K562 (cell line): ENCODE results near the gene MTFR2. TPM values are rescaled to one million over a fixed set of nuclear protein-coding genes. Genes with fewer than 3 reads are reported as not detected.
A peak's percentile ranks its signal among the peaks of the same experiment; 100 is the strongest.

Source experiments
- CXXC5 ChIP-seq: fragments of 250-450 bp; sonication (Bioruptor Pico); IDR thresholded peaks from 2 replicates; pipeline ENCODE4 v1.8.0; 2022; ENCODE audit warnings: inconsistent platforms, mild to moderate bottlenecking, moderate library complexity
- FOXP1 ChIP-seq: sonication (generic); formaldehyde crosslinking; IDR thresholded peaks from 2 replicates; pipeline ENCODE4 v1.8.0; 2022; ENCODE audit warnings: mild to moderate bottlenecking, missing genetic modification reagents
- KDM4B ChIP-seq, 2 experiments: fragments of 450-650 bp in 1 of 2; sonication (generic) in 1 of 2; IDR thresholded peaks; 2 replicates each; pipeline ENCODE4 v1.6.1; 2016 to 2017; ENCODE audit warnings: borderline replicate concordance in 2 of 2, antibody characterized with exemption in 1 of 2, low read depth in 1 of 2, mild to moderate bottlenecking in 1 of 2
- KLF10 ChIP-seq: fragments of 250-450 bp; sonication (Bioruptor Pico); IDR thresholded peaks from 2 replicates; pipeline ENCODE4 v1.6.1; 2021; ENCODE audit warnings: matching md5 sums
- MAFG ChIP-seq: fragments of 450-650 bp; conservative IDR thresholded peaks from 2 replicates; pipeline ENCODE4 v1.6.1; 2016; ENCODE audit warnings: missing genetic modification characterization, missing compliant biosample characterization
- NBN ChIP-seq: fragments of 450-650 bp; IDR thresholded peaks from 2 replicates; pipeline ENCODE4 v1.6.1; 2016; ENCODE audit warnings: low read depth, mild to moderate bottlenecking
- PHB2 ChIP-seq: fragments of 450-650 bp; IDR thresholded peaks from 2 replicates; pipeline ENCODE4 v1.6.1; 2017; ENCODE audit warnings: low read depth
- SIN3A ChIP-seq, 2 experiments: fragments of 150-350 bp in 1 of 2; IDR thresholded peaks; 2 replicates each; pipeline ENCODE4 v1.6.1; 2011 to 2016; ENCODE audit warnings: borderline replicate concordance in 2 of 2, low read depth in 2 of 2, low read length in 2 of 2, mild to moderate bottlenecking in 2 of 2, moderate library complexity in 2 of 2; ENCODE audit not compliant: control insufficient read depth in 1 of 2
- SMARCA4 ChIP-seq: fragments of 450-650 bp; IDR thresholded peaks from 2 replicates; pipeline ENCODE4 v1.6.1; 2016
- SOX6 ChIP-seq: fragments of 450-650 bp; IDR thresholded peaks from 2 replicates; pipeline ENCODE4 v1.6.1; 2014; ENCODE audit warnings: mild to moderate bottlenecking
- XRCC4 ChIP-seq: IDR thresholded peaks from one replicate; pipeline ENCODE4 v1.6.1; 2011; ENCODE audit not compliant: insufficient read depth, insufficient read length; ENCODE audit errors: extremely low read depth
- polyA plus RNA-seq, 8 experiments: library from polyadenylated mRNA; depleted of rRNA in 4 of 8; stranded (reverse) in 5 of 8; unstranded in 3 of 8; fragments of >200 nt; fragmentation: Nextera tagmentation in 2 of 8; fragmentation: Illumina TruSeq in 1 of 8; extraction: Ambion mirVana in 2 of 8; extraction: Trizol in 1 of 8; gene quantifications; 2 replicates each; pipeline versions ENCODE4 v1.2.1 to v1.2.3, GENCODE V29; 2011 to 2014; ENCODE audit warnings: inconsistent platforms in 1 of 8, missing spikeins in 1 of 8
- total RNA-seq, 7 experiments: library from RNA; depleted of rRNA in 6 of 7; stranded (reverse); fragments of >200 nt in 6 of 7; fragmentation: Illumina TruSeq in 2 of 7; extraction: Trizol in 2 of 7; gene quantifications; 2 replicates each; pipeline versions ENCODE4 v1.2.1 to v1.2.3, GENCODE V29; 2011 to 2021; ENCODE audit warnings: low replicate concordance in 1 of 7
- TF ChIP-seq, protein P1 (sequence below): fragments of 450-650 bp; IDR thresholded peaks from 2 replicates; pipeline ENCODE4 v1.6.1; 2017; ENCODE audit warnings: antibody characterized with exemption, mild to moderate bottlenecking
- TF ChIP-seq, protein P2 (sequence below): fragments of 250-450 bp; sonication (Bioruptor Pico); IDR thresholded peaks from 2 replicates; pipeline ENCODE4 v1.5.0; 2020; ENCODE audit warnings: mild to moderate bottlenecking, borderline replicate concordance
- TF ChIP-seq, protein P3 (sequence below): fragments of 450-650 bp; IDR thresholded peaks from one replicate; pipeline ENCODE4 v1.6.1; 2018; ENCODE audit warnings: mild to moderate bottlenecking, moderate library complexity; ENCODE audit not compliant: partially characterized antibody
- TF ChIP-seq, protein P4 (sequence below): fragments of 450-650 bp; IDR thresholded peaks from 2 replicates; pipeline ENCODE4 v1.6.1; 2016
- TF ChIP-seq, protein P5 (sequence below), 2 experiments: fragments of 450-650 bp; IDR thresholded peaks; 2 replicates each; pipeline ENCODE4 v1.6.1; 2016

MTFR2 gene
- total and polyA plus RNA-seq, 9 of the 15 experiments (the other 6 are each of a cell fraction or from before 2014, with no cell fraction given): 10.1 to 63.3 (median 45.9) TPM

DNA sequence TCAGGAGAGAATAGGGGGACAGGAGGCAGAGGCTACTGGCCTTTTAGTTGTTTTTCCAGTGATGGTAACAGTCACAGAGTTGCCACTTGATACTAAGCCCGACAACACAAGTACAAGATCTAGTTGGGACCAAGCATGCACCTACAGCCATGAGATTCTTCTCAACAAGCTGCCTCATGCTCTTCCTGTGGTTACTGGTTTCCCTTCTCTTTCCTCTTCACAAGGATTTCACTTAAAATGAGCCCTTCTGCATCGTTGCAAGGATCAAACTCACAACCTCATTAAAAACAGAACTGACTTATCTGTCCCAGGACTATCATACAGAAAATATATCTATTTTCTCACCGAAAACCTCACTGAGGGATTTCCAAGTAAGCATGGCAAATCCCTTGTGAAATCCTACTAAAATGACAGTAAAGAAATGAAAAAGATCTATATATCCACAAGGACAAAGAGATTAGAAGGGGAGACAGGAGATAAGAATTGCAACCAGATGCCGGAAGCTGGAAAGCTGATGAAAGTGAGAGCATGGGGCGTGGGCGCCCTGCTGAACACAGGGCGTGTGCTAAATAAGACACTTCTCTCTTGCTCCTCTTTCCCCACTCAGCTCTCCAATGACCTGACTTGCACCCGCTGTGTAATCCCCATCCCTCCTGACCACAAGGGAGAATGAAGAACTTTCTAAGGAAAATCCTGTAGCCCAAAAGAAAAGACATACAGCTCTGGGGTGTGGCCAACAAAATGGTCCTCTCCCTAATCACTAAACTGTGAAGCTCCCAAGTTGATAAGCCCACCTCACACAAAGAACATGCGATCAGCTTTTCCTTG, 13.4 kb downstream of the MTFR2 start (continued):
- TF ChIP-seq, protein P1, sequence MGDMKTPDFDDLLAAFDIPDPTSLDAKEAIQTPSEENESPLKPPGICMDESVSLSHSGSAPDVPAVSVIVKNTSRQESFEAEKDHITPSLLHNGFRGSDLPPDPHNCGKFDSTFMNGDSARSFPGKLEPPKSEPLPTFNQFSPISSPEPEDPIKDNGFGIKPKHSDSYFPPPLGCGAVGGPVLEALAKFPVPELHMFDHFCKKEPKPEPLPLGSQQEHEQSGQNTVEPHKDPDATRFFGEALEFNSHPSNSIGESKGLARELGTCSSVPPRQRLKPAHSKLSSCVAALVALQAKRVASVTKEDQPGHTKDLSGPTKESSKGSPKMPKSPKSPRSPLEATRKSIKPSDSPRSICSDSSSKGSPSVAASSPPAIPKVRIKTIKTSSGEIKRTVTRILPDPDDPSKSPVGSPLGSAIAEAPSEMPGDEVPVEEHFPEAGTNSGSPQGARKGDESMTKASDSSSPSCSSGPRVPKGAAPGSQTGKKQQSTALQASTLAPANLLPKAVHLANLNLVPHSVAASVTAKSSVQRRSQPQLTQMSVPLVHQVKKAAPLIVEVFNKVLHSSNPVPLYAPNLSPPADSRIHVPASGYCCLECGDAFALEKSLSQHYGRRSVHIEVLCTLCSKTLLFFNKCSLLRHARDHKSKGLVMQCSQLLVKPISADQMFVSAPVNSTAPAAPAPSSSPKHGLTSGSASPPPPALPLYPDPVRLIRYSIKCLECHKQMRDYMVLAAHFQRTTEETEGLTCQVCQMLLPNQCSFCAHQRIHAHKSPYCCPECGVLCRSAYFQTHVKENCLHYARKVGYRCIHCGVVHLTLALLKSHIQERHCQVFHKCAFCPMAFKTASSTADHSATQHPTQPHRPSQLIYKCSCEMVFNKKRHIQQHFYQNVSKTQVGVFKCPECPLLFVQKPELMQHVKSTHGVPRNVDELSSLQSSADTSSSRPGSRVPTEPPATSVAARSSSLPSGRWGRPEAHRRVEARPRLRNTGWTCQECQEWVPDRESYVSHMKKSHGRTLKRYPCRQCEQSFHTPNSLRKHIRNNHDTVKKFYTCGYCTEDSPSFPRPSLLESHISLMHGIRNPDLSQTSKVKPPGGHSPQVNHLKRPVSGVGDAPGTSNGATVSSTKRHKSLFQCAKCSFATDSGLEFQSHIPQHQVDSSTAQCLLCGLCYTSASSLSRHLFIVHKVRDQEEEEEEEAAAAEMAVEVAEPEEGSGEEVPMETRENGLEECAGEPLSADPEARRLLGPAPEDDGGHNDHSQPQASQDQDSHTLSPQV: peak; percentile 37
- TF ChIP-seq PHB2 (peak; percentile 33; the same call in 1 of the 2 replicates), SMARCA4 (peak; percentile 94), KDM4B (IDR thresholded peaks at IDR 0.05; ENCODE audit: borderline replicate concordance in 2 of 2, low read depth in 1 of 2) (no peak), CXXC5 (CRISPR knock-in tag) (peak; percentile 74), SIN3A (IDR thresholded peaks at IDR 0.05; ENCODE audit: borderline replicate concordance in 2 of 2, control insufficient read depth in 1 of 2, low read depth in 2 of 2, low read length in 2 of 2) (peak in 1 of 2 experiments; percentile 23; a peak in 1 of 4 replicates), SOX6 (peak; percentile 99), KLF10 (CRISPR knock-in tag) (no peak), XRCC4 (no peak), NBN (peak; percentile 78), FOXP1 (CRISPR knock-in tag) (0 out of 2 replicates have a peak, but pooled peaks have one; percentile 30), MAFG (tag) (0 out of 2 replicates have a peak, but pooled peaks have one; percentile 18)
- TF ChIP-seq, protein P2, sequence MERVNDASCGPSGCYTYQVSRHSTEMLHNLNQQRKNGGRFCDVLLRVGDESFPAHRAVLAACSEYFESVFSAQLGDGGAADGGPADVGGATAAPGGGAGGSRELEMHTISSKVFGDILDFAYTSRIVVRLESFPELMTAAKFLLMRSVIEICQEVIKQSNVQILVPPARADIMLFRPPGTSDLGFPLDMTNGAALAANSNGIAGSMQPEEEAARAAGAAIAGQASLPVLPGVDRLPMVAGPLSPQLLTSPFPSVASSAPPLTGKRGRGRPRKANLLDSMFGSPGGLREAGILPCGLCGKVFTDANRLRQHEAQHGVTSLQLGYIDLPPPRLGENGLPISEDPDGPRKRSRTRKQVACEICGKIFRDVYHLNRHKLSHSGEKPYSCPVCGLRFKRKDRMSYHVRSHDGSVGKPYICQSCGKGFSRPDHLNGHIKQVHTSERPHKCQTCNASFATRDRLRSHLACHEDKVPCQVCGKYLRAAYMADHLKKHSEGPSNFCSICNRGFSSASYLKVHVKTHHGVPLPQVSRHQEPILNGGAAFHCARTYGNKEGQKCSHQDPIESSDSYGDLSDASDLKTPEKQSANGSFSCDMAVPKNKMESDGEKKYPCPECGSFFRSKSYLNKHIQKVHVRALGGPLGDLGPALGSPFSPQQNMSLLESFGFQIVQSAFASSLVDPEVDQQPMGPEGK (CRISPR knock-in tag): no peak
- TF ChIP-seq, protein P3, sequence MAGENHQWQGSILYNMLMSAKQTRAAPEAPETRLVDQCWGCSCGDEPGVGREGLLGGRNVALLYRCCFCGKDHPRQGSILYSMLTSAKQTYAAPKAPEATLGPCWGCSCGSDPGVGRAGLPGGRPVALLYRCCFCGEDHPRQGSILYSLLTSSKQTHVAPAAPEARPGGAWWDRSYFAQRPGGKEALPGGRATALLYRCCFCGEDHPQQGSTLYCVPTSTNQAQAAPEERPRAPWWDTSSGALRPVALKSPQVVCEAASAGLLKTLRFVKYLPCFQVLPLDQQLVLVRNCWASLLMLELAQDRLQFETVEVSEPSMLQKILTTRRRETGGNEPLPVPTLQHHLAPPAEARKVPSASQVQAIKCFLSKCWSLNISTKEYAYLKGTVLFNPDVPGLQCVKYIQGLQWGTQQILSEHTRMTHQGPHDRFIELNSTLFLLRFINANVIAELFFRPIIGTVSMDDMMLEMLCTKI: no peak
- TF ChIP-seq, protein P4, sequence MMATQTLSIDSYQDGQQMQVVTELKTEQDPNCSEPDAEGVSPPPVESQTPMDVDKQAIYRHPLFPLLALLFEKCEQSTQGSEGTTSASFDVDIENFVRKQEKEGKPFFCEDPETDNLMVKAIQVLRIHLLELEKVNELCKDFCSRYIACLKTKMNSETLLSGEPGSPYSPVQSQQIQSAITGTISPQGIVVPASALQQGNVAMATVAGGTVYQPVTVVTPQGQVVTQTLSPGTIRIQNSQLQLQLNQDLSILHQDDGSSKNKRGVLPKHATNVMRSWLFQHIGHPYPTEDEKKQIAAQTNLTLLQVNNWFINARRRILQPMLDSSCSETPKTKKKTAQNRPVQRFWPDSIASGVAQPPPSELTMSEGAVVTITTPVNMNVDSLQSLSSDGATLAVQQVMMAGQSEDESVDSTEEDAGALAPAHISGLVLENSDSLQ: peak; percentile 75
- TF ChIP-seq, protein P5, sequence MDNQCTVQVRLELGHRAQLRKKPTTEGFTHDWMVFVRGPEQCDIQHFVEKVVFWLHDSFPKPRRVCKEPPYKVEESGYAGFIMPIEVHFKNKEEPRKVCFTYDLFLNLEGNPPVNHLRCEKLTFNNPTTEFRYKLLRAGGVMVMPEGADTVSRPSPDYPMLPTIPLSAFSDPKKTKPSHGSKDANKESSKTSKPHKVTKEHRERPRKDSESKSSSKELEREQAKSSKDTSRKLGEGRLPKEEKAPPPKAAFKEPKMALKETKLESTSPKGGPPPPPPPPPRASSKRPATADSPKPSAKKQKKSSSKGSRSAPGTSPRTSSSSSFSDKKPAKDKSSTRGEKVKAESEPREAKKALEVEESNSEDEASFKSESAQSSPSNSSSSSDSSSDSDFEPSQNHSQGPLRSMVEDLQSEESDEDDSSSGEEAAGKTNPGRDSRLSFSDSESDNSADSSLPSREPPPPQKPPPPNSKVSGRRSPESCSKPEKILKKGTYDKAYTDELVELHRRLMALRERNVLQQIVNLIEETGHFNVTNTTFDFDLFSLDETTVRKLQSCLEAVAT (IDR thresholded peaks at IDR 0.05): peak in 1 of 2 experiments; percentile 57; a peak in 1 of 4 replicates
